ENCODE data around the gene HDAC9.
A peak's percentile ranks its signal among the peaks of the same experiment; 100 is the strongest.
"Not testable (repeated sequence)": the region's sequence is repeated elsewhere in the genome, so short reads cannot be mapped to it uniquely, and the experiment has no call there.

The HDAC9 gene

GRCh38 chr7:18990700-18991099 is 495.2 kb downstream of the HDAC9 start:
- not testable (repeated sequence) for H3K4me1 ChIP-seq (ENCODE audit: control insufficient read depth, insufficient read depth, low read length, poor library complexity, severe bottlenecking); H3K9me3 ChIP-seq (ENCODE audit: control insufficient read depth, low read length); H3K4me3 ChIP-seq (ENCODE audit: extremely low read depth, insufficient read depth, low read length, poor library complexity, severe bottlenecking); H3K36me3 ChIP-seq (ENCODE audit: control insufficient read depth, insufficient read depth, low read length); H3K27ac ChIP-seq (ENCODE audit: low read depth, low read length, severe bottlenecking)
- WGBS, 2 experiments (ENCODE audit: insufficient coverage in 2 of 2): 91 to 94% methylated on average over 16 to 20 of the region's 20 CpGs

- H3K36me3 ChIP-seq (ENCODE audit: control insufficient read depth, insufficient read depth, low read length): no peaks in the 10 kb centered on the region
- WGBS, 2 experiments (ENCODE audit: insufficient coverage in 2 of 2): 60% methylated on average over 1 of the region's 3 CpGs; no CpG with 5 or more reads in 1 of the 2 experiments
- H3K4me3 ChIP-seq (ENCODE audit: extremely low read depth, insufficient read depth, low read length, poor library complexity, severe bottlenecking): no peak overlapping the region
- H3K4me1 ChIP-seq (ENCODE audit: control insufficient read depth, insufficient read depth, low read length, poor library complexity, severe bottlenecking): peaks cover 7% of the 10 kb centered on the region
- H3K9me3 ChIP-seq (ENCODE audit: control insufficient read depth, low read length): no peaks in the 10 kb centered on the region
- peak overlapping the region; percentile 18 for H3K27ac ChIP-seq (ENCODE audit: low read depth, low read length, severe bottlenecking)
Measured at GRCh38 chr7:18993933-18994668, 498.6 kb downstream of the HDAC9 start.

- 71 to 94% methylated on average over 1 to 2 of the region's 3 CpGs for WGBS, 2 experiments (ENCODE audit: insufficient coverage in 2 of 2)
- H3K4me1 ChIP-seq (ENCODE audit: control insufficient read depth, insufficient read depth, low read length, poor library complexity, severe bottlenecking): peaks cover 7% of the 10 kb centered on the region
- no peak overlapping the region for H3K4me3 ChIP-seq (ENCODE audit: extremely low read depth, insufficient read depth, low read length, poor library complexity, severe bottlenecking)
- no peaks in the 10 kb centered on the region for H3K36me3 ChIP-seq (ENCODE audit: control insufficient read depth, insufficient read depth, low read length)
- H3K9me3 ChIP-seq (ENCODE audit: control insufficient read depth, low read length): no peaks in the 10 kb centered on the region
- no peak overlapping the region for H3K27ac ChIP-seq (ENCODE audit: low read depth, low read length, severe bottlenecking)
Measured at GRCh38 chr7:18995270-18995671, 499.7 kb downstream of the HDAC9 start.

- WGBS, 2 experiments (ENCODE audit: insufficient coverage in 2 of 2): 89 to 91% methylated on average over 3 of the region's 5 CpGs
- Histone ChIP-seq H3K9me3 (ENCODE audit: control insufficient read depth, low read length) (no peaks in the 10 kb centered on the region), H3K27ac (ENCODE audit: low read depth, low read length, severe bottlenecking) (no peak overlapping the region), H3K36me3 (ENCODE audit: control insufficient read depth, insufficient read depth, low read length) (no peaks in the 10 kb centered on the region), H3K4me1 (ENCODE audit: control insufficient read depth, insufficient read depth, low read length, poor library complexity, severe bottlenecking) (peaks cover 7% of the 10 kb centered on the region), H3K4me3 (ENCODE audit: extremely low read depth, insufficient read depth, low read length, poor library complexity, severe bottlenecking) (no peak overlapping the region)
Measured at GRCh38 chr7:18995811-18996426, 500.4 kb downstream of the HDAC9 start.

GRCh38 chr7:18996583-18996982 is 501.0 kb downstream of the HDAC9 start:
- H3K36me3 ChIP-seq (ENCODE audit: control insufficient read depth, insufficient read depth, low read length): no peaks in the 10 kb centered on the region
- no peaks in the 10 kb centered on the region for H3K9me3 ChIP-seq (ENCODE audit: control insufficient read depth, low read length)
- H3K27ac ChIP-seq (ENCODE audit: low read depth, low read length, severe bottlenecking): no peak overlapping the region
- no peak overlapping the region for H3K4me3 ChIP-seq (ENCODE audit: extremely low read depth, insufficient read depth, low read length, poor library complexity, severe bottlenecking)
- 83 to 100% methylated on average over 1 of the region's 2 CpGs for WGBS, 2 experiments (ENCODE audit: insufficient coverage in 2 of 2)
- H3K4me1 ChIP-seq (ENCODE audit: control insufficient read depth, insufficient read depth, low read length, poor library complexity, severe bottlenecking): peaks cover 7% of the 10 kb centered on the region

GRCh38 chr7:18997477-18998150 is 502.1 kb downstream of the HDAC9 start:
- H3K4me1 ChIP-seq (ENCODE audit: control insufficient read depth, insufficient read depth, low read length, poor library complexity, severe bottlenecking): peaks cover 7% of the 10 kb centered on the region
- no peaks in the 10 kb centered on the region for H3K9me3 ChIP-seq (ENCODE audit: control insufficient read depth, low read length)
- no CpG with 5 or more reads among the region's 1 CpG for WGBS, 2 experiments (ENCODE audit: insufficient coverage in 2 of 2)

GRCh38 chr7:19000410-19000809 is 504.9 kb downstream of the HDAC9 start:
- no peaks in the 10 kb centered on the region for H3K36me3 ChIP-seq (ENCODE audit: control insufficient read depth, insufficient read depth, low read length)
- no CpG with 5 or more reads among the region's 4 CpGs for WGBS, 2 experiments (ENCODE audit: insufficient coverage in 2 of 2)
- H3K4me1 ChIP-seq (ENCODE audit: control insufficient read depth, insufficient read depth, low read length, poor library complexity, severe bottlenecking): peaks cover 1% of the 10 kb centered on the region
- H3K4me3 ChIP-seq (ENCODE audit: extremely low read depth, insufficient read depth, low read length, poor library complexity, severe bottlenecking): no peak overlapping the region
- H3K9me3 ChIP-seq (ENCODE audit: control insufficient read depth, low read length): no peaks in the 10 kb centered on the region
- no peak overlapping the region for H3K27ac ChIP-seq (ENCODE audit: low read depth, low read length, severe bottlenecking)

More at GRCh38 chr7:18997477-18998150, 502.1 kb downstream of the HDAC9 start:
- Histone ChIP-seq H3K36me3 (ENCODE audit: control insufficient read depth, insufficient read depth, low read length) (no peaks in the 10 kb centered on the region), H3K4me3 (ENCODE audit: extremely low read depth, insufficient read depth, low read length, poor library complexity, severe bottlenecking) (no peak overlapping the region), H3K27ac (ENCODE audit: low read depth, low read length, severe bottlenecking) (no peak overlapping the region)

GRCh38 chr7:19001854-19002253 is 506.3 kb downstream of the HDAC9 start:
- H3K4me3 ChIP-seq (ENCODE audit: extremely low read depth, insufficient read depth, low read length, poor library complexity, severe bottlenecking): no peak overlapping the region
- H3K36me3 ChIP-seq (ENCODE audit: control insufficient read depth, insufficient read depth, low read length): no peaks in the 10 kb centered on the region
- WGBS, 2 experiments (ENCODE audit: insufficient coverage in 2 of 2): 90% methylated on average over 1 of the region's 1 CpG; no CpG with 5 or more reads in 1 of the 2 experiments
- H3K9me3 ChIP-seq (ENCODE audit: control insufficient read depth, low read length): no peaks in the 10 kb centered on the region
- no peaks in the 10 kb centered on the region for H3K4me1 ChIP-seq (ENCODE audit: control insufficient read depth, insufficient read depth, low read length, poor library complexity, severe bottlenecking)
- no peak overlapping the region for H3K27ac ChIP-seq (ENCODE audit: low read depth, low read length, severe bottlenecking)

- 88 to 93% methylated on average over 3 to 4 of the region's 5 CpGs for WGBS, 2 experiments (ENCODE audit: insufficient coverage in 2 of 2)
- Histone ChIP-seq H3K27ac (ENCODE audit: low read depth, low read length, severe bottlenecking) (peak overlapping the region; percentile 19), H3K4me3 (ENCODE audit: extremely low read depth, insufficient read depth, low read length, poor library complexity, severe bottlenecking) (no peak overlapping the region), H3K9me3 (ENCODE audit: control insufficient read depth, low read length) (no peaks in the 10 kb centered on the region), H3K36me3 (ENCODE audit: control insufficient read depth, insufficient read depth, low read length) (no peaks in the 10 kb centered on the region), H3K4me1 (ENCODE audit: control insufficient read depth, insufficient read depth, low read length, poor library complexity, severe bottlenecking) (peaks cover 6% of the 10 kb centered on the region)
Measured at GRCh38 chr7:19009241-19009935, 513.8 kb downstream of the HDAC9 start.

GRCh38 chr7:19009936-19010280 is 514.4 kb downstream of the HDAC9 start:
- H3K9me3 ChIP-seq (ENCODE audit: control insufficient read depth, low read length): no peaks in the 10 kb centered on the region
- no peak overlapping the region for H3K27ac ChIP-seq (ENCODE audit: low read depth, low read length, severe bottlenecking)
- H3K36me3 ChIP-seq (ENCODE audit: control insufficient read depth, insufficient read depth, low read length): no peaks in the 10 kb centered on the region
- H3K4me3 ChIP-seq (ENCODE audit: extremely low read depth, insufficient read depth, low read length, poor library complexity, severe bottlenecking): no peak overlapping the region
- H3K4me1 ChIP-seq (ENCODE audit: control insufficient read depth, insufficient read depth, low read length, poor library complexity, severe bottlenecking): peaks cover 6% of the 10 kb centered on the region

All from mesodermal cell (in vitro differentiated cells).